Activated CD4-positive, alpha-beta memory T cell treated with anti-CD3 and anti-CD28 coated beads for 36 hours (primary cell): ENCODE results near the gene FLT3LG. TPM values are rescaled to one million over a fixed set of nuclear protein-coding genes. Genes with fewer than 3 reads are reported as not detected.
"Not testable (repeated sequence)": the region's sequence is repeated elsewhere in the genome, so short reads cannot be mapped to it uniquely, and the experiment has no call there.

ENCODE experiments used
- CTCF ChIA-PET: fragments of 350-600 bp; sonication (Branson Sonifier 250); formaldehyde crosslinking; loops from one replicate; lab custom pipeline; 2021; ENCODE audit warnings: antibody characterized with exemption, inconsistent platforms; lab: Charles Lee
- POLR2A ChIA-PET: fragments of 350-600 bp; sonication (Branson Sonifier 250); formaldehyde crosslinking; loops from one replicate; lab custom pipeline; 2021; ENCODE audit warnings: antibody characterized with exemption; lab: Charles Lee
- DNase-seq: peaks from one replicate; pipeline ENCODE4 v3.0.0-alpha.2; 2020
- H3K27ac Mint-ChIP-seq: one replicate; pipeline ENCODE4 v1.8.0; 2021; ENCODE audit warnings: mixed read lengths
- H3K27me3 Mint-ChIP-seq: one replicate; pipeline ENCODE4 v1.8.0; 2021; ENCODE audit warnings: mixed read lengths
- H3K36me3 Mint-ChIP-seq: one replicate; pipeline ENCODE4 v1.8.0; 2021; ENCODE audit warnings: mixed read lengths
- H3K4me1 Mint-ChIP-seq: one replicate; pipeline ENCODE4 v1.8.0; 2021; ENCODE audit warnings: low read depth, mixed read lengths
- H3K4me3 Mint-ChIP-seq: one replicate; pipeline ENCODE4 v1.8.0; 2021; ENCODE audit warnings: mild to moderate bottlenecking, mixed read lengths
- H3K9me3 Mint-ChIP-seq: one replicate; pipeline ENCODE4 v1.8.0; 2021; ENCODE audit warnings: mixed read lengths
- intact Hi-C: fragments of 100-400 bp; cut with micrococcal nuclease; formaldehyde crosslinking; loops from one replicate; pipeline ENCODE4 v1.15.1; 2023
- total RNA-seq, 2 experiments: library from RNA; stranded (reverse); gene quantifications; one replicate each; pipeline ENCODE4 v1.2.3, GENCODE V29; 2021

The FLT3LG gene
- total RNA-seq, 2 experiments from 2014 or later, result 50.1 to 51.0 TPM

- ChIA-PET CTCF (interaction anchor here (1.3 to 5.1 kb wide), 5 partner anchors 17 to 152 kb away, joined by 3 to 29 read pairs (median 15); partner anchors contain the start of gene FLT3LG), POLR2A (interaction anchor here (0.6 to 4.2 kb wide), 7 partner anchors 18 to 441 kb away, joined by 3 to 52 read pairs (median 5); partner anchors contain the start of genes FLT3LG and RPL13A)
- DNase-seq, result peak; percentile 99
- Mint-ChIP-seq H3K9me3 (no peaks in the 10 kb centered on the region), H3K27ac (peak within 1 kb of the TSS; percentile 99), H3K4me1 (peaks cover 43% of the 10 kb centered on the region), H3K36me3 (peaks cover 31% of the 10 kb centered on the region), H3K27me3 (no peaks in the 10 kb centered on the region), H3K4me3 (peak within 1 kb of the TSS; percentile 100)
- intact Hi-C loops, result loop anchor here (1.0 to 5.0 kb wide), 9 partner anchors 10 to 572 kb away; partner anchors contain the start of genes FLT3LG, PRMT1, RPL13A and RPS11
Measured at GRCh38 chr19:49453013-49453756, 20.8 kb upstream of the FLT3LG start, which contains the start of gene ALDH16A1. Gene ALDH16A1 (plus strand): TSS chr19:49453225. CDS start chr19:49453332, 107 bp downstream.

- H3K27ac Mint-ChIP-seq, result peak overlapping the region; percentile 99
- intact Hi-C loops, result loop anchor here (1.0 to 5.0 kb wide), 9 partner anchors 10 to 571 kb away; partner anchors contain the start of genes FLT3LG, PRMT1, RPL13A and RPS11
- H3K36me3 Mint-ChIP-seq, result peaks cover 26% of the 10 kb centered on the region
- H3K4me1 Mint-ChIP-seq, result peaks cover 39% of the 10 kb centered on the region
- no peak for DNase-seq
- no peaks in the 10 kb centered on the region for H3K9me3 Mint-ChIP-seq
- H3K4me3 Mint-ChIP-seq, result peak overlapping the region; percentile 100
- H3K27me3 Mint-ChIP-seq, result no peaks in the 10 kb centered on the region
- POLR2A ChIA-PET, result interaction anchor here (0.6 to 4.2 kb wide), 9 partner anchors 17 to 440 kb away, joined by 3 to 52 read pairs (median 4); partner anchors contain the start of genes FLT3LG and RPL13A
- CTCF ChIA-PET, result interaction anchor here (1.5 to 5.1 kb wide), 4 partner anchors 16 to 62 kb away, joined by 3 to 29 read pairs (median 19); partner anchors contain the start of gene FLT3LG
Measured at GRCh38 chr19:49453757-49454240, 20.2 kb upstream of the FLT3LG start.

- intact Hi-C loops, result no loop called here
- Mint-ChIP-seq H3K27ac (no peak overlapping the region), H3K27me3 (no peaks in the 10 kb centered on the region), H3K9me3 (no peaks in the 10 kb centered on the region), H3K36me3 (peaks cover 13% of the 10 kb centered on the region), H3K4me3 (no peak overlapping the region), H3K4me1 (peaks cover 24% of the 10 kb centered on the region)
- POLR2A ChIA-PET, result no interaction called here
- CTCF ChIA-PET, result interaction anchor here (0.7 to 4.6 kb wide), 5 partner anchors 13 to 20 kb away, joined by 3 to 21 read pairs (median 9); partner anchors contain the start of gene FLT3LG
- no peak for DNase-seq
Measured at GRCh38 chr19:49455773-49456172, 18.2 kb upstream of the FLT3LG start.

- ChIA-PET CTCF (interaction anchor here (1.1 to 4.6 kb wide), 4 partner anchors 13 to 20 kb away, joined by 3 to 21 read pairs (median 12); partner anchors contain the start of gene FLT3LG), POLR2A (interaction anchor here (0.7 kb wide), 1 partner anchor 17 kb away, joined by 4 read pairs; no protein-coding TSS in a partner anchor)
- Mint-ChIP-seq H3K4me3 (no peak overlapping the region), H3K36me3 (peaks cover 11% of the 10 kb centered on the region), H3K27me3 (no peaks in the 10 kb centered on the region), H3K9me3 (no peaks in the 10 kb centered on the region), H3K27ac (peak overlapping the region; percentile 7), H3K4me1 (peaks cover 22% of the 10 kb centered on the region)
- intact Hi-C loops, result no loop called here
- no peak for DNase-seq
Measured at GRCh38 chr19:49456326-49456725, 17.7 kb upstream of the FLT3LG start.

GRCh38 chr19:49458567-49458903 is 15.5 kb upstream of the FLT3LG start:
- Mint-ChIP-seq H3K4me1 (peaks cover 14% of the 10 kb centered on the region), H3K27me3 (no peaks in the 10 kb centered on the region), H3K36me3 (peaks cover 7% of the 10 kb centered on the region), H3K9me3 (no peaks in the 10 kb centered on the region), H3K4me3 (no peak overlapping the region), H3K27ac (peak overlapping the region; percentile 81)
- intact Hi-C loops, result loop anchor here (1.0 kb wide), 1 partner anchor 12 kb away; no protein-coding TSS in a partner anchor
- POLR2A ChIA-PET, result interaction anchor here (1.3 kb wide), 1 partner anchor 12 kb away, joined by 4 read pairs; no protein-coding TSS in a partner anchor
- CTCF ChIA-PET, result interaction anchor here (0.6 to 4.6 kb wide), 3 partner anchors 14 to 131 kb away, joined by 3 to 21 read pairs (median 4); no protein-coding TSS in a partner anchor
- no peak for DNase-seq

GRCh38 chr19:49459388-49459787 is 14.6 kb upstream of the FLT3LG start:
- CTCF ChIA-PET, result interaction anchor here (4.6 kb wide), 1 partner anchor 17 kb away, joined by 21 read pairs; no protein-coding TSS in a partner anchor
- POLR2A ChIA-PET, result interaction anchor here (1.3 kb wide), 1 partner anchor 11 kb away, joined by 4 read pairs; no protein-coding TSS in a partner anchor
- peaks cover 7% of the 10 kb centered on the region for H3K36me3 Mint-ChIP-seq
- no peak overlapping the region for H3K4me3 Mint-ChIP-seq
- H3K27me3 Mint-ChIP-seq, result no peaks in the 10 kb centered on the region
- intact Hi-C loops, result no loop called here
- no peaks in the 10 kb centered on the region for H3K9me3 Mint-ChIP-seq
- H3K4me1 Mint-ChIP-seq, result peaks cover 12% of the 10 kb centered on the region
- DNase-seq, result no peak
- H3K27ac Mint-ChIP-seq, result no peak overlapping the region

- CTCF ChIA-PET, result interaction anchor here (0.6 kb wide), 1 partner anchor 147 kb away, joined by 4 read pairs; no protein-coding TSS in a partner anchor
- H3K9me3 Mint-ChIP-seq, intact Hi-C loops, POLR2A ChIA-PET, H3K4me1 Mint-ChIP-seq, DNase-seq, H3K36me3 Mint-ChIP-seq, H3K4me3 Mint-ChIP-seq, H3K27me3 Mint-ChIP-seq, H3K27ac Mint-ChIP-seq: not testable (repeated sequence)
Measured at GRCh38 chr19:49461130-49461529, 12.9 kb upstream of the FLT3LG start.

- no peak for DNase-seq
- POLR2A ChIA-PET, result no interaction called here
- Mint-ChIP-seq H3K4me3 (no peak overlapping the region), H3K36me3 (peaks cover 5% of the 10 kb centered on the region), H3K27me3 (no peaks in the 10 kb centered on the region), H3K9me3 (no peaks in the 10 kb centered on the region), H3K4me1 (peaks cover 7% of the 10 kb centered on the region), H3K27ac (no peak overlapping the region)
- intact Hi-C loops, result no loop called here
- CTCF ChIA-PET, result no interaction called here
Measured at GRCh38 chr19:49461656-49462055, 12.4 kb upstream of the FLT3LG start.

- H3K36me3 Mint-ChIP-seq, result peaks cover 5% of the 10 kb centered on the region
- peaks cover 4% of the 10 kb centered on the region for H3K4me1 Mint-ChIP-seq
- intact Hi-C loops, result no loop called here
- H3K9me3 Mint-ChIP-seq, result no peaks in the 10 kb centered on the region
- no peak overlapping the region for H3K27ac Mint-ChIP-seq
- POLR2A ChIA-PET, result no interaction called here
- H3K27me3 Mint-ChIP-seq, result no peaks in the 10 kb centered on the region
- DNase-seq, result no peak
- CTCF ChIA-PET, result no interaction called here
- H3K4me3 Mint-ChIP-seq, result no peak overlapping the region
Measured at GRCh38 chr19:49462492-49462891, 11.5 kb upstream of the FLT3LG start.

- intact Hi-C loops, result no loop called here
- Mint-ChIP-seq H3K4me1 (peaks cover 8% of the 10 kb centered on the region), H3K9me3 (no peaks in the 10 kb centered on the region), H3K4me3 (no peak overlapping the region), H3K36me3 (peaks cover 8% of the 10 kb centered on the region), H3K27me3 (no peaks in the 10 kb centered on the region), H3K27ac (no peak overlapping the region)
- DNase-seq, result no peak
- CTCF ChIA-PET, result no interaction called here
- POLR2A ChIA-PET, result no interaction called here
Measured at GRCh38 chr19:49463960-49464740, 9.9 kb upstream of the FLT3LG start.

- no peaks in the 10 kb centered on the region for H3K9me3 Mint-ChIP-seq
- intact Hi-C loops, result no loop called here
- DNase-seq, result no peak
- H3K27ac Mint-ChIP-seq, result peak overlapping the region; percentile 38
- no peak overlapping the region for H3K4me3 Mint-ChIP-seq
- H3K27me3 Mint-ChIP-seq, result no peaks in the 10 kb centered on the region
- CTCF ChIA-PET, result interaction anchor here (1.8 kb wide), 1 partner anchor 11 kb away, joined by 4 read pairs; no protein-coding TSS in a partner anchor
- H3K36me3 Mint-ChIP-seq, result peaks cover 6% of the 10 kb centered on the region
- POLR2A ChIA-PET, result no interaction called here
- H3K4me1 Mint-ChIP-seq, result peaks cover 19% of the 10 kb centered on the region
Measured at GRCh38 chr19:49465371-49465770, 8.6 kb upstream of the FLT3LG start.
